Heart right ventricle (tissue), 16 donors: ENCODE measurements around the gene TCTN1. TPM values are rescaled to one million over a fixed set of nuclear protein-coding genes. Genes with fewer than 3 reads are reported as not detected.

Source experiments
- ATAC-seq, 8 donors: fragments of 200-7000 bp; cut with Tn5 transposase; one replicate each; pipeline ENCODE4 v1.9.1; 2020; ENCODE audit warnings: mild to moderate bottlenecking in 8 of 8, moderate library complexity in 8 of 8, moderate number of reproducible peaks in 1 of 8
- DNase-seq, 2 donors: peaks; one replicate each; pipeline ENCODE4 v3.0.0-alpha.2; 2020
- H3K27ac ChIP-seq, 10 donors: fragments of 200-600 bp; sonication (generic) in 2 of 10; one replicate each; pipeline versions ENCODE4 v1.5.0 to v1.8.0; 2020 to 2022; ENCODE audit warnings: mild to moderate bottlenecking in 3 of 10
- H3K27me3 ChIP-seq, 7 donors: fragments of 200-600 bp; one replicate each; pipeline ENCODE4 v1.8.0; 2021 to 2022; ENCODE audit warnings: mild to moderate bottlenecking in 2 of 7
- H3K36me3 ChIP-seq, 9 donors: fragments of 200-600 bp; sonication (generic) in 1 of 9; one replicate each; pipeline versions ENCODE4 v1.5.0 to v1.8.0; 2020 to 2022; ENCODE audit warnings: mild to moderate bottlenecking in 2 of 9
- H3K4me1 ChIP-seq, 9 donors: fragments of 200-600 bp; sonication (generic) in 1 of 9; one replicate each; pipeline versions ENCODE4 v1.5.0 to v1.8.0; 2020 to 2022; ENCODE audit warnings: mild to moderate bottlenecking in 4 of 9
- H3K4me3 ChIP-seq, 10 donors: fragments of 200-600 bp; sonication (generic) in 2 of 10; one replicate each; pipeline versions ENCODE4 v1.5.0 to v1.8.0; 2020 to 2022; ENCODE audit warnings: mild to moderate bottlenecking in 7 of 10, moderate library complexity in 2 of 10
- H3K9me3 ChIP-seq, 11 donors: fragments of 200-600 bp in 10 of 11; sonication (generic) in 2 of 11; one replicate each; pipeline versions ENCODE4 v1.5.0 to v1.8.0; 2013 to 2022; ENCODE audit warnings: mild to moderate bottlenecking in 2 of 11, control low read depth in 1 of 11, moderate library complexity in 1 of 11
- CTCF ChIP-seq, 9 donors: fragments of 200-600 bp; sonication (generic) in 2 of 9; IDR thresholded peaks; one replicate each; pipeline versions ENCODE4 v1.5.0 to v1.8.0; 2021 to 2022; ENCODE audit warnings: antibody characterized with exemption in 9 of 9, mild to moderate bottlenecking in 5 of 9, moderate library complexity in 1 of 9
- WGBS, 2 donors: extraction: QIAGEN DNeasy Blood & Tissue Kit; methylation state at CpG; one replicate each; pipeline ENCODE4 v1.1.7; 2013; ENCODE audit warnings: inconsistent platforms in 1 of 2; 5-methylcytosine and 5-hydroxymethylcytosine counted together
- intact Hi-C, 10 donors: fragments of 100-400 bp; cut with DNase I; formaldehyde crosslinking; loops; one replicate each; pipeline versions ENCODE4 v1.11.1 to v1.14.2; 2022
- polyA plus RNA-seq, 2 donors: library from polyadenylated mRNA; stranded (reverse); fragments of 200-250 nt; gene quantifications; one replicate each; pipeline ENCODE4 v1.2.3, GENCODE V29; 2013
- total RNA-seq, 10 donors: library from RNA; stranded (reverse); fragmentation: NEBNext Ultra II Directional in 3 of 10; extraction: Animal tissue kit (Norgen Biotek cat#: 25700) in 3 of 10; gene quantifications; one replicate each; pipeline versions ENCODE4 v1.2.1 to v1.2.4, GENCODE V29; 2021 to 2023
- donor health status: Arrhythmogenic right ventricular cardiomyopathy.
- donor health status: ischemic (EF 13 %, LVEDD 7.1; RV severe dilation, severe dysfunction).
- donor health status: healthy with polysubstance abuse.
- donor health status: DM: no; HTN: yes; CAD: no.
- donor health status: DM: no; HTN: no; CAD: no.
- donor health status: ischemic (EF 25% LVEDD 6.9; RV normal size, moderate dysfunction).
- donor health status: ischemic (EF 25% LVEDD 5.7; RV mildly dilated, moderate dysfunction).
- donor health status: healthy.
- donor health status: DM: yes; HTN: yes; CAD: no.
- donor health status: Ischemic cardiomyopathy.
- donor health status: ischemic (EF 35%, LVEDD 5.7; RV mildly dilated, moderate dysfunction).
- donor health status: nonischemic (EF 11% LVEDD 7.7; RV severe dilation, severe dysfunction).
- donor health status: DM: yes; HTN: yes; CAD: no.
- donor health status: PGD.
- donor health status: ischemic (EF 29% LVEDD 5.4; RV normal size, mild dysfunction).
- donor health status: nonischemic (EF 23%, LVEDD 6.1; RV moderate dilation, normal function).

Gene TCTN1
- total and polyA plus RNA-seq, 12 donors = 14.2 to 49.6 (median 25.2) TPM

- DNase-seq (no peak), ATAC-seq (no peak)
- no peak for TF ChIP-seq CTCF (IDR thresholded peaks at IDR 0.05)
- Histone ChIP-seq H3K27me3 (no peaks in the 10 kb centered on the region), H3K27ac (peak overlapping the region in 9 of 10 donors; percentile 30 to 95 (median 64)), H3K4me3 (peak overlapping the region in 2 of 10 donors; percentile 1), H3K36me3 (no peaks in the 10 kb centered on the region), H3K4me1 (peaks cover 5 to 88% (median 65%) of the 10 kb centered on the region in 9 donors), H3K9me3 (no peaks in the 10 kb centered on the region)
- intact Hi-C loops = loop anchor here in 5 of 10 donors (5.0 kb wide), 3 partner anchors 32 to 42 kb away; no protein-coding TSS in a partner anchor
- WGBS, 2 donors = 93 to 95% methylated on average over 18 of the region's 18 CpGs
These were observed 34.2 kb upstream of the TCTN1 start for GRCh38 chr12:110579535-110580253.

DNA sequence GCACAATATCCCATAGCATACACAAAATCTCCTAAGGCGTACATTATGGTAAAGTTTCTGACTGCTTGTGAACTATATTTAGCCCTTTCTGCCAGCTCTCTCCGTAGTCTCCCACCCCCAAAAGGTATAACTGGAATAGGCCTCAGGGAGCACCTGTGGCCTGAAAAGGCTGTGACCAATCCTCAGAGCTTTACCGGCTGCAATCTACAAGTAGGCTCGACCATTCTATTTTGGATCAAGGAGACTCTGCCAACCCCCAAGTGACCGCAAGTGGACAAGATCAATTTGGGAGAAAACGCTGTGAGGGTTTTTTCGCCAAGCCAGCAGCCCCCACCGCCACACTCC is 32.0 kb upstream of the TCTN1 start:
- intact Hi-C loops = loop anchor here in 6 of 10 donors (2.0 to 5.0 kb wide), 4 partner anchors 35 to 45 kb away; no protein-coding TSS in a partner anchor
- H3K27ac ChIP-seq = peak overlapping the region; percentile 91 to 97 (median 95)
- H3K4me1 ChIP-seq = peaks cover 10 to 80% (median 61%) of the 10 kb centered on the region in 9 donors
- peak overlapping the region; percentile 58 to 98 (median 88) for H3K4me3 ChIP-seq
- 5 to 6% methylated on average over 8 of the region's 8 CpGs for whole genome bisulfite sequencing, 2 donors
- ATAC-seq (peak in 5 of 8 donors; percentile 18 to 35 (median 25)), DNase-seq (no peak)
- TF ChIP-seq CTCF (IDR thresholded peaks at IDR 0.05) = no peak
- H3K36me3 ChIP-seq = no peaks in the 10 kb centered on the region
- H3K9me3 ChIP-seq = no peaks in the 10 kb centered on the region
- no peaks in the 10 kb centered on the region for H3K27me3 ChIP-seq

- peak overlapping the region; percentile 91 to 97 (median 95) for H3K27ac ChIP-seq
- no peak for TF ChIP-seq CTCF (IDR thresholded peaks at IDR 0.05)
- DNase-seq (peak; percentile 55 to 61), ATAC-seq (peak; percentile 11 to 61 (median 40))
- WGBS, 2 donors = 0% methylated on average over 94 to 104 of the region's 104 CpGs
- peaks cover 10 to 74% (median 61%) of the 10 kb centered on the region in 9 donors for H3K4me1 ChIP-seq
- no peaks in the 10 kb centered on the region for H3K36me3 ChIP-seq
- peak overlapping the region; percentile 58 to 98 (median 88) for H3K4me3 ChIP-seq
- no peaks in the 10 kb centered on the region for H3K9me3 ChIP-seq
- no peaks in the 10 kb centered on the region for H3K27me3 ChIP-seq
- intact Hi-C loops = loop anchor here in 6 of 10 donors (2.0 to 5.0 kb wide), 4 partner anchors 35 to 45 kb away; no protein-coding TSS in a partner anchor
These were observed 31.4 kb upstream of the TCTN1 start for GRCh38 chr12:110582276-110583136.
